ENCODE results near the gene WDPCP.

The WDPCP gene

GRCh38 chr2:63124218-63124617 is 464.1 kb downstream of the WDPCP start:
- DNase-seq (ENCODE audit: low read depth, low spot score) = no peak
- POLR2A ChIA-PET = no interaction called here
- no peak overlapping the region for H3K4me3 ChIP-seq (ENCODE audit: low read depth, low read length)
- CTCF ChIA-PET = no interaction called here
- no peak for TF ChIP-seq CTCF (IDR thresholded peaks at IDR 0.05; ENCODE audit: insufficient read depth, low read length, missing control alignments)

- ChIA-PET POLR2A (no interaction called here), CTCF (no interaction called here)
- no peak for DNase-seq (ENCODE audit: low read depth, low spot score)
- TF ChIP-seq CTCF (IDR thresholded peaks at IDR 0.05; ENCODE audit: insufficient read depth, low read length, missing control alignments) = no peak
- no peak overlapping the region for H3K4me3 ChIP-seq (ENCODE audit: low read depth, low read length)
Observed at GRCh38 chr2:63122921-63123320, 465.4 kb downstream of the WDPCP start.

- no peak overlapping the region for H3K4me3 ChIP-seq (ENCODE audit: low read depth, low read length)
- ChIA-PET POLR2A (no interaction called here), CTCF (no interaction called here)
- no peak for TF ChIP-seq CTCF (IDR thresholded peaks at IDR 0.05; ENCODE audit: insufficient read depth, low read length, missing control alignments)
- no peak for DNase-seq (ENCODE audit: low read depth, low spot score)
Observed at GRCh38 chr2:63121055-63121834, 467.0 kb downstream of the WDPCP start.

GRCh38 chr2:63118821-63119220 is 469.5 kb downstream of the WDPCP start:
- no peak for TF ChIP-seq CTCF (IDR thresholded peaks at IDR 0.05; ENCODE audit: insufficient read depth, low read length, missing control alignments)
- H3K4me3 ChIP-seq (ENCODE audit: low read depth, low read length) = no peak overlapping the region
- CTCF ChIA-PET = no interaction called here
- POLR2A ChIA-PET = no interaction called here
- no peak for DNase-seq (ENCODE audit: low read depth, low spot score)

- no peak for TF ChIP-seq CTCF (IDR thresholded peaks at IDR 0.05; ENCODE audit: insufficient read depth, low read length, missing control alignments)
- POLR2A ChIA-PET = no interaction called here
- DNase-seq (ENCODE audit: low read depth, low spot score) = no peak
- no peak overlapping the region for H3K4me3 ChIP-seq (ENCODE audit: low read depth, low read length)
- CTCF ChIA-PET = no interaction called here
Observed at GRCh38 chr2:63104482-63104881, 483.8 kb downstream of the WDPCP start.

- no peak for TF ChIP-seq CTCF (IDR thresholded peaks at IDR 0.05; ENCODE audit: insufficient read depth, low read length, missing control alignments)
- no peak for DNase-seq (ENCODE audit: low read depth, low spot score)
- POLR2A ChIA-PET = no interaction called here
- H3K4me3 ChIP-seq (ENCODE audit: low read depth, low read length) = no peak overlapping the region
- CTCF ChIA-PET = no interaction called here
Observed at GRCh38 chr2:63101954-63102353, 486.3 kb downstream of the WDPCP start.
